ENCODE data around the gene SLIT3.

GRCh38 chr5:168752012-168752411, 548.9 kb downstream of the SLIT3 start:
- no peak for TF ChIP-seq SUZ12 (IDR thresholded peaks at IDR 0.05)
- TF ChIP-seq FOXM1 (IDR thresholded peaks at IDR 0.05; ENCODE audit: borderline replicate concordance) = no peak
- no peak for TF ChIP-seq TARDBP (IDR thresholded peaks at IDR 0.05)
